Measurements from ENCODE around the gene TEX2.

The TEX2 gene

DNA sequence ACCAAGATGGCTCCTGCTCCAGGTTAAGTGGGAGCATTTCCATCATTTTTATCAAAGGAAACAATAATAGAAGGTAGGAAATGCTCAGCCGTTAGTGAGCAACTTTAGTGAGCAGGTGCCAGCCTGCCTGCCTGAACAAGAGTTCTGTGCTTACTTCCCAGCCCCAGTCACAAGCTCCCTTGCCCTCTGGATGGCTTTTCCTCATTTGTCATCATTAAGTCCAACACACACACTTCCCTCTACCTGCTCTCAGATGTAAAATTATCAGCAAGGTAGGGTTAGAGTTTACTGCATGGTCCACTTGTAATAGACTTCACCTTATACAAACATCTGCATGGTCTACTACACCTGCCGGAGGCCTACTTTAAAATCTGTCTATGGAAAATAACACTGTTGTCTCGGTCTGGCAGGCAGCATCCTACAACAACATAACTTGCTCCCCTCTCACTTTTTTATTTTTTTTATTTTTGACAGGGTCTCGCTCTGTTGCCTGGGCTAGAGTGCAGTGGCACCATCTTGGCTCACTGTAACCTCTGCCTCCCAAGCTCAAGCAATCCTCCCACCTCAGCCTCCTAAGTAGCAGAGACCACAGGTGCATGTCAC is 12.7 kb downstream of the TEX2 start:
- Histone ChIP-seq H3K79me2 (ENCODE audit: control insufficient read depth, insufficient read depth, low read length) (no peaks in the 10 kb centered on the region), H2AK5ac (ENCODE audit: low read length) (no peak overlapping the region), H3K27ac (ENCODE audit: low read depth, low read length) (no peak overlapping the region), H3K9ac (ENCODE audit: low read length) (no peak overlapping the region), H2BK5ac (ENCODE audit: low read length) (no peak overlapping the region), H4K5ac (ENCODE audit: low read length) (no peak overlapping the region), H3K79me1 (ENCODE audit: low read length) (peaks cover 2% of the 10 kb centered on the region), H3K4me3 (ENCODE audit: low read length) (no peak overlapping the region), H3K18ac (ENCODE audit: low read length) (no peak overlapping the region), H2BK15ac (replicated peaks; ENCODE audit: low read depth) (no peak overlapping the region), H3K23ac (ENCODE audit: low read length) (no peak overlapping the region), H2BK120ac (ENCODE audit: low read depth, low read length) (no peak overlapping the region), H3K4ac (ENCODE audit: low read depth, low read length) (no peak overlapping the region), H4K8ac (ENCODE audit: low read depth, low read length) (no peak overlapping the region), H3K36me3 (ENCODE audit: control insufficient read depth, insufficient read depth, low read length) (no peaks in the 10 kb centered on the region), H3K4me2 (ENCODE audit: low read length) (no peak overlapping the region), H3K27me3 (ENCODE audit: insufficient read depth, low read length, poor library complexity) (peaks cover 2% of the 10 kb centered on the region), H3K4me1 (ENCODE audit: control insufficient read depth, low read depth, low read length) (no peaks in the 10 kb centered on the region), H3K56ac (ENCODE audit: low read length) (no peak overlapping the region)
- DNase-seq = no peak
- WGBS (ENCODE audit: extremely low coverage, insufficient coverage, low lambda C conversion rate) = no CpG with 5 or more reads among the region's 4 CpGs

DNA sequence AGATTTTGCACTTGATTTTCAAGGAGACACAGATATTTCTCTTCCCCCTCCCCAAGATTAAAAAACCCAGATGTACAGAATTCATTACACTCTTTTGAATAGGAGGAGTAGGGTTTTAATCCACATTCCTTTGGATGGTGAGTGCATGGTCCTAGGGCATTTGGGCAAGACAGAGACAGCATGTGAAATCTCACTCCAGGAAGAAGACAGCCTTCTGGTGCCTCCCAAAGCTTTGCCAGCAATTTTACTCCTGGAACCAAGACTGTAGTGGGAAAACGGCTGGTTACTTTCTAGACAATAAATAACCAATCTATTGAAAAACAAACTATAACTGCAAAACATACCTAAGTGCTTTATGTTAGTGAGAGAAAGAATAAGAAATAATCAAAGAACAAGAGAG is 15.2 kb downstream of the TEX2 start:
- no peak overlapping the region for H2BK5ac ChIP-seq (ENCODE audit: low read length)
- H3K4me1 ChIP-seq (ENCODE audit: control insufficient read depth, low read depth, low read length) = no peaks in the 10 kb centered on the region
- no peaks in the 10 kb centered on the region for H3K79me2 ChIP-seq (ENCODE audit: control insufficient read depth, insufficient read depth, low read length)
- no peak overlapping the region for H2BK120ac ChIP-seq (ENCODE audit: low read depth, low read length)
- no peak overlapping the region for H4K5ac ChIP-seq (ENCODE audit: low read length)
- no peak overlapping the region for H2AK5ac ChIP-seq (ENCODE audit: low read length)
- no peak overlapping the region for H3K27ac ChIP-seq (ENCODE audit: low read depth, low read length)
- H3K4ac ChIP-seq (ENCODE audit: low read depth, low read length) = no peak overlapping the region
- no peak overlapping the region for H3K4me3 ChIP-seq (ENCODE audit: low read length)
- no CpG with 5 or more reads among the region's 1 CpG for WGBS (ENCODE audit: extremely low coverage, insufficient coverage, low lambda C conversion rate)
- H3K56ac ChIP-seq (ENCODE audit: low read length) = no peak overlapping the region
- H3K9ac ChIP-seq (ENCODE audit: low read length) = no peak overlapping the region
- no peak overlapping the region for H4K8ac ChIP-seq (ENCODE audit: low read depth, low read length)
- no peak overlapping the region for H2BK15ac ChIP-seq (replicated peaks; ENCODE audit: low read depth)
- no peak overlapping the region for H3K18ac ChIP-seq (ENCODE audit: low read length)
- no peaks in the 10 kb centered on the region for H3K36me3 ChIP-seq (ENCODE audit: control insufficient read depth, insufficient read depth, low read length)
- no peak for DNase-seq
- peaks cover 2% of the 10 kb centered on the region for H3K79me1 ChIP-seq (ENCODE audit: low read length)
- H3K4me2 ChIP-seq (ENCODE audit: low read length) = no peak overlapping the region
- no peak overlapping the region for H3K23ac ChIP-seq (ENCODE audit: low read length)
- peaks cover 2% of the 10 kb centered on the region for H3K27me3 ChIP-seq (ENCODE audit: insufficient read depth, low read length, poor library complexity)

DNA sequence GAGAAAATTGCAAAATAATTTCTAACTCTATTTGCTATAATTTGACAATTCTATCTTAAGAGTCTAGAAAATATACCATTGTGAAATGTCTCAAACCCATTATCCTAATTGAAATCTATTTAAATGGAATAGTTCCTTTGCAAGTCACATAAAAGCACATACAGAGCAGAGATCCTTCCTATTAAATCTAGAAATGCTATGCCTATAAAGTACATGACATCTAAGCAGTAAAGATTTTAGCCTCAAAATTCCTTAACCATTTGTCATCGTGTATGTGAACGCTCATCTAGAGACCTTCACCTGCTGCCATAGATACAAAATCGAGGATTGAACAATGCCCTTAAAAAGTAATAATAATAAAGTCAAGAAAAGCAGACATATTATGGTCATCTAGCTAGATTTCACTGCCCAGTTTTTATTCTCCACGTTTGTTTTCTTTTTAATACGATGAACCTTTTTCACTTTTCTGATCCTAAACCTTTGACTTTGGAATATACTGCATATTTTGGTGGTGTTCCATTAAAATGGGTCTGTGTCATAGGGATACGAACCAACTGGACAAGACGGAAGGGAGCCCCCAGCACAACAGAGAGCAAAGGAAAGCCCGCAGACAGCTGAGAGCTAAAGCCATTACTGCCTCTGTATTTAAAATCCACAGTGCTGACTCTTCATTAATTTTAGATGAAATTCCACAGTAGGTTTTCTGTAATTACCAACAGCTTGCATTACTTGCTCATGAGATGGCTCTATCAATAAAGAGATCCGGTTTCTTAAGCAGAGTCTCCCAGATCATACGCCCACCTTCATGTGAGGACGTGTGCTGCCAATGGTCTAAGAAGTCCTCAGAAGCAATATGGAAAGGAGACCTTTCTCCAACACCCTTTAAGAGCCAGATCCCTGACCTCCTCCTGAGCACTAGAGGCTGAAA is 17.6 kb downstream of the TEX2 start:
- Histone ChIP-seq H2BK15ac (replicated peaks; ENCODE audit: low read depth) (no peak overlapping the region), H3K4me1 (ENCODE audit: control insufficient read depth, low read depth, low read length) (peaks cover 6% of the 10 kb centered on the region), H4K5ac (ENCODE audit: low read length) (no peak overlapping the region), H4K8ac (ENCODE audit: low read depth, low read length) (no peak overlapping the region), H2AK5ac (ENCODE audit: low read length) (no peak overlapping the region), H2BK120ac (ENCODE audit: low read depth, low read length) (no peak overlapping the region), H3K79me2 (ENCODE audit: control insufficient read depth, insufficient read depth, low read length) (no peaks in the 10 kb centered on the region), H3K27ac (ENCODE audit: low read depth, low read length) (no peak overlapping the region), H3K27me3 (ENCODE audit: insufficient read depth, low read length, poor library complexity) (peaks cover 2% of the 10 kb centered on the region), H3K9ac (ENCODE audit: low read length) (no peak overlapping the region), H3K4me3 (ENCODE audit: low read length) (no peak overlapping the region), H3K56ac (ENCODE audit: low read length) (no peak overlapping the region), H2BK5ac (ENCODE audit: low read length) (no peak overlapping the region), H3K4me2 (ENCODE audit: low read length) (no peak overlapping the region), H3K36me3 (ENCODE audit: control insufficient read depth, insufficient read depth, low read length) (no peaks in the 10 kb centered on the region), H3K79me1 (ENCODE audit: low read length) (peaks cover 2% of the 10 kb centered on the region), H3K23ac (ENCODE audit: low read length) (no peak overlapping the region), H3K18ac (ENCODE audit: low read length) (no peak overlapping the region), H3K4ac (ENCODE audit: low read depth, low read length) (no peak overlapping the region)
- no peak for DNase-seq
- no CpG with 5 or more reads among the region's 11 CpGs for WGBS (ENCODE audit: extremely low coverage, insufficient coverage, low lambda C conversion rate)

DNA sequence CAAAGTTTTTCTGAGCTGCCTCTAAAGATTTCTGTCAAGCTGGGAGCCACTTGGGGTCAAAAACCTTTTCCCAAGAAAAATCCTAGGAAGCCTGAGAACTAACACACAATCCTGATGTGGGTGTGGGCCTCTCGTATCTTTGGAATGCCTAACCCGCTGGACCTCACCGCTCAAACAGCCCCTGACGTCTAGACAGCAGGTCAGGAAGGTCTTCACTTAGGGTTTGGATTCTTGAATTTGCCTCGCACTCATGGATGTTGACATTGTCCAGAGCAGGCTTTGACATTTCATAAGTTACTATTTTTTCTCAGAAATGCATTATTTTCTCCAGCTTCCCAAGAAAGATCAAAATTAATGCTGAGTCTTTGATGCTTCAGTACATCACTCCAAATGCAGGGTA is 18.9 kb downstream of the TEX2 start:
- H3K18ac ChIP-seq (ENCODE audit: low read length) = no peak overlapping the region

DNA sequence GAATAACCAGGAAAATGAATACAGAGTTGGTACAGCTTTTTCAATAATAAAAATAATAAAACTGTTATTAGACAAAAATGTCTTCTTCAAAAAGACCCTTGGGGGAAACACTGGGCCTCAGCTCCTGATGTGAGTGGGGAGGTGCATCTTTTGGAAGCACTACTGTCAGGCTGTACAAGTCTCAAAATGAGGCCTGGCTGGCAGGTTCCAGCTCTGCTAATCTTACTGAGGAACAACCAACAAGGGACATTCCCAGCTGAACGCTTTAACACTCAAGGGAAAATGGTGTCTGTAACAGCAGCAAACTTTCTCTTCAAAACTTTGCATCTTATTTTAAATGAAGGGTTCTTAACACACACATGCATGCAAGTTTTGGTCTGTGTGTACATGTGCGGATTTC is 19.7 kb downstream of the TEX2 start:
- Histone ChIP-seq H3K4ac (ENCODE audit: low read depth, low read length) (no peak overlapping the region), H3K56ac (ENCODE audit: low read length) (no peak overlapping the region), H4K5ac (ENCODE audit: low read length) (no peak overlapping the region), H3K79me1 (ENCODE audit: low read length) (no peaks in the 10 kb centered on the region), H2BK120ac (ENCODE audit: low read depth, low read length) (no peak overlapping the region), H3K4me2 (ENCODE audit: low read length) (no peak overlapping the region), H3K18ac (ENCODE audit: low read length) (no peak overlapping the region), H3K23ac (ENCODE audit: low read length) (no peak overlapping the region), H3K27me3 (ENCODE audit: insufficient read depth, low read length, poor library complexity) (no peaks in the 10 kb centered on the region), H4K8ac (ENCODE audit: low read depth, low read length) (no peak overlapping the region), H3K36me3 (ENCODE audit: control insufficient read depth, insufficient read depth, low read length) (no peaks in the 10 kb centered on the region), H3K4me1 (ENCODE audit: control insufficient read depth, low read depth, low read length) (peaks cover 10% of the 10 kb centered on the region), H3K79me2 (ENCODE audit: control insufficient read depth, insufficient read depth, low read length) (no peaks in the 10 kb centered on the region), H2BK5ac (ENCODE audit: low read length) (no peak overlapping the region), H3K27ac (ENCODE audit: low read depth, low read length) (no peak overlapping the region), H3K4me3 (ENCODE audit: low read length) (no peak overlapping the region), H3K9ac (ENCODE audit: low read length) (no peak overlapping the region), H2AK5ac (ENCODE audit: low read length) (no peak overlapping the region), H2BK15ac (replicated peaks; ENCODE audit: low read depth) (no peak overlapping the region)
- DNase-seq = no peak
- WGBS (ENCODE audit: extremely low coverage, insufficient coverage, low lambda C conversion rate) = no CpG with 5 or more reads among the region's 2 CpGs

More for the DNA sequence above, 18.9 kb downstream of the TEX2 start:
- peaks cover 10% of the 10 kb centered on the region for H3K4me1 ChIP-seq (ENCODE audit: control insufficient read depth, low read depth, low read length)
- no peak overlapping the region for H3K56ac ChIP-seq (ENCODE audit: low read length)
- no peak overlapping the region for H3K4ac ChIP-seq (ENCODE audit: low read depth, low read length)
- DNase-seq = peak; percentile 63
- no peaks in the 10 kb centered on the region for H3K79me2 ChIP-seq (ENCODE audit: control insufficient read depth, insufficient read depth, low read length)
- no peaks in the 10 kb centered on the region for H3K36me3 ChIP-seq (ENCODE audit: control insufficient read depth, insufficient read depth, low read length)
- H2BK15ac ChIP-seq (replicated peaks; ENCODE audit: low read depth) = no peak overlapping the region
- H3K4me3 ChIP-seq (ENCODE audit: low read length) = no peak overlapping the region
- H4K5ac ChIP-seq (ENCODE audit: low read length) = no peak overlapping the region
- H2BK120ac ChIP-seq (ENCODE audit: low read depth, low read length) = no peak overlapping the region
- no peak overlapping the region for H3K4me2 ChIP-seq (ENCODE audit: low read length)
- WGBS (ENCODE audit: extremely low coverage, insufficient coverage, low lambda C conversion rate) = no CpG with 5 or more reads among the region's 5 CpGs
- no peak overlapping the region for H2BK5ac ChIP-seq (ENCODE audit: low read length)
- no peak overlapping the region for H2AK5ac ChIP-seq (ENCODE audit: low read length)
- H3K9ac ChIP-seq (ENCODE audit: low read length) = no peak overlapping the region
- no peak overlapping the region for H4K8ac ChIP-seq (ENCODE audit: low read depth, low read length)
- no peaks in the 10 kb centered on the region for H3K27me3 ChIP-seq (ENCODE audit: insufficient read depth, low read length, poor library complexity)
- no peak overlapping the region for H3K23ac ChIP-seq (ENCODE audit: low read length)
- H3K79me1 ChIP-seq (ENCODE audit: low read length) = peaks cover 1% of the 10 kb centered on the region
- H3K27ac ChIP-seq (ENCODE audit: low read depth, low read length) = no peak overlapping the region
